ENCODE data around the gene PDIA5. TPM values are rescaled to one million over a fixed set of nuclear protein-coding genes. Genes with fewer than 3 reads are reported as not detected.

The PDIA5 gene
- total RNA-seq, 3 donors from 2014 or later, result 21.5 to 49.1 (median 22.0) TPM

DNA sequence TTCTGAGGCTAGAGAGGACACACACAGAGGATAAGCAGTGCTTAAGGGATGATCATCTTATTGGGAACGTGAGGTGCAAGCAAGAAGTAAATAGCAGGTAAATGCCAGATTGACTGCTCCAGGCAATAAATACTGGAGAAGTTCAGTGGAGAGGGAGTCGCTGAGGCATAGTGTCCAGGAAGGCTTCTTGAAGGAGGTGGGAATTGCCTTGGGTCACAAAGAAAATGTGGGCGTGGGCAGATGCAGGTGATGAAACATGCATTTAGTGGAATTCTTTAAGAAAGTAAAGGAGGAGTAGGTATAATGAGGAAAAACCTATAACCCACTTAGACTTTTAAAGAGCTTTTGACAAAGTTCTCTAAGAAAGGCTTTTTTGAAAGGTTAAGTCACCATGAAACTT, 31.8 kb upstream of the PDIA5 start:
- ATAC-seq (no peak), DNase-seq (no peak)
- H3K4me3 ChIP-seq, result no peak overlapping the region
- TF ChIP-seq, protein P1, sequence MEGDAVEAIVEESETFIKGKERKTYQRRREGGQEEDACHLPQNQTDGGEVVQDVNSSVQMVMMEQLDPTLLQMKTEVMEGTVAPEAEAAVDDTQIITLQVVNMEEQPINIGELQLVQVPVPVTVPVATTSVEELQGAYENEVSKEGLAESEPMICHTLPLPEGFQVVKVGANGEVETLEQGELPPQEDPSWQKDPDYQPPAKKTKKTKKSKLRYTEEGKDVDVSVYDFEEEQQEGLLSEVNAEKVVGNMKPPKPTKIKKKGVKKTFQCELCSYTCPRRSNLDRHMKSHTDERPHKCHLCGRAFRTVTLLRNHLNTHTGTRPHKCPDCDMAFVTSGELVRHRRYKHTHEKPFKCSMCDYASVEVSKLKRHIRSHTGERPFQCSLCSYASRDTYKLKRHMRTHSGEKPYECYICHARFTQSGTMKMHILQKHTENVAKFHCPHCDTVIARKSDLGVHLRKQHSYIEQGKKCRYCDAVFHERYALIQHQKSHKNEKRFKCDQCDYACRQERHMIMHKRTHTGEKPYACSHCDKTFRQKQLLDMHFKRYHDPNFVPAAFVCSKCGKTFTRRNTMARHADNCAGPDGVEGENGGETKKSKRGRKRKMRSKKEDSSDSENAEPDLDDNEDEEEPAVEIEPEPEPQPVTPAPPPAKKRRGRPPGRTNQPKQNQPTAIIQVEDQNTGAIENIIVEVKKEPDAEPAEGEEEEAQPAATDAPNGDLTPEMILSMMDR (IDR thresholded peaks at IDR 0.05), result no peak
- H3K9me3 ChIP-seq, result no peaks in the 10 kb centered on the region
- no peaks in the 10 kb centered on the region for H3K36me3 ChIP-seq (ENCODE audit: low read depth)
- intact Hi-C loops (cut with DNase I, micrococcal nuclease), result no loop called here
- H3K4me1 ChIP-seq (ENCODE audit: low read depth), result no peaks in the 10 kb centered on the region

DNA sequence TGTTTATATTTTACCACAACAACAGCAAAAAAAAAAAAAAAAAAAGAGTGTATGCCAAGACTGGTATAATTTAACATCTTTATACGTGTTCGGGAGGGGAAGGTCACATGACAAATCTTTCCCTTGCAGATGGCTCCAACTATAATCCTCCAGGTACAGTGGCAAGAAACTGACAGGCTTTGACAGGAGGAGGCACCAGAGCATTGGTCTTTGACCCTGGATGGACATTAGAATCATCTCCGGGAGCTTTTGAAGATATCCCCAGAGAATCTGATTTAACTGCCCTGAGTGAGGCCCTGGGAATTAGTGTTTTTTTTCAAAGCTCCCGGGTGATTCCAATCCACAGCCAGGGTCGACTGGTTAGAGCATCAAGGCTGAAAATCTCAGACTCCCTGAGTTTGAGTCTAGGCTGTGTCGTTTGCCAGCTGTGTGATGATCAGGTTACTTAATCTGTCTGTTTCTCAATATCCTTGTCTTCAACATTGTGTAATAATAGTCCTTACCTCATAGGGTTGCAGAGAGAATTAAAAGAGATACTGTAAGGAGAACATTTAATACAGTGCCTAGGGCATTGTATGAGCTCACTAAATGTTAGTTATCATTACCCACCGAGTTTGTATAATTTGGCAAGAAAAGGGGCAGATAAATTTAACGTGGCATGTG, 30.3 kb upstream of the PDIA5 start:
- intact Hi-C loops (cut with DNase I, micrococcal nuclease), result no loop called here
- ATAC-seq (no peak), DNase-seq (no peak)
- H3K4me3 ChIP-seq, result no peak overlapping the region
- no peaks in the 10 kb centered on the region for H3K9me3 ChIP-seq
- H3K36me3 ChIP-seq (ENCODE audit: low read depth), result no peaks in the 10 kb centered on the region
- no peaks in the 10 kb centered on the region for H3K4me1 ChIP-seq (ENCODE audit: low read depth)
- TF ChIP-seq, protein P1 (IDR thresholded peaks at IDR 0.05), result no peak

DNA sequence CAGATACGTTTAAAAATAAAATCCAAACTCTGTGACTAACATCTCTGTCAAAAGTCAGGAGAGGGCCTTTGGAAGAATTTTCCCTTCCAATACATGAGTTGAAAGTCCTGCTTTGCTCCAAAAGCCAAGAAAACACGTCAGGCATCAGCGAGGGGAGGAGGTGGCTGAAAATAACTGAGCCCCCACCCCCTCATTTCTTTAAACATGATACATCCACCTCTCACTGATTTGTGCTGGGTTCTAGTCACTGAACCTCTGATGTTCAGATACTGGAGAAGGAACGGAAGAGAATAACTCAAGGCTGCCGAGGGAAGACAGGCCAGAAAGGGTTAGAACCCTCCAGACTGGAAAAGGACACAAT, 29.8 kb upstream of the PDIA5 start:
- ATAC-seq, result no peak
- no peak overlapping the region for H3K4me3 ChIP-seq
- intact Hi-C loops (cut with DNase I, micrococcal nuclease), result no loop called here
- no peaks in the 10 kb centered on the region for H3K4me1 ChIP-seq (ENCODE audit: low read depth)
- H3K36me3 ChIP-seq (ENCODE audit: low read depth), result no peaks in the 10 kb centered on the region
- TF ChIP-seq, protein P1 (IDR thresholded peaks at IDR 0.05), result no peak
- no peaks in the 10 kb centered on the region for H3K9me3 ChIP-seq
- DNase-seq, result no peak

DNA sequence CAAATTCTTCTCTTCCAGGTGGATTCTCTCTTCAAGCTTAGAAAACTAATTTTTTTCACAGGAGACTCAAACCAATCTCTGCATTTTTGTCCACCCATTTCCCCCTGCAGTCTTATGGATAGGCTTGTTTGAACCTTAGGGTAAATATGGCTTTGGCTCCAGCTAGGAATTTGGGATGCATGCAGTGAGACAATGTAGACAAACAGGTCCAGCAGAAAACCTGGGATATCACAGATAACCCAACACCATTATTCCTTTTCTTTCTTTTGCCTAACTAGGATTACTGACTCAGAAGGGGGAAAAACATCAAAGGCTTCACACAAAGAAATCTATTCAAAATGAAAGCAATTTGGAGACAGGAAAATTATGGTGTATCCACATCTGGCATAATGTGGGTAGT, 28.1 kb upstream of the PDIA5 start:
- DNase-seq (no peak), ATAC-seq (no peak)
- intact Hi-C loops (cut with DNase I, micrococcal nuclease), result no loop called here
- no peaks in the 10 kb centered on the region for H3K36me3 ChIP-seq (ENCODE audit: low read depth)
- H3K4me3 ChIP-seq, result no peak overlapping the region
- TF ChIP-seq, protein P1 (IDR thresholded peaks at IDR 0.05), result no peak
- no peaks in the 10 kb centered on the region for H3K4me1 ChIP-seq (ENCODE audit: low read depth)
- H3K9me3 ChIP-seq, result no peaks in the 10 kb centered on the region

DNA sequence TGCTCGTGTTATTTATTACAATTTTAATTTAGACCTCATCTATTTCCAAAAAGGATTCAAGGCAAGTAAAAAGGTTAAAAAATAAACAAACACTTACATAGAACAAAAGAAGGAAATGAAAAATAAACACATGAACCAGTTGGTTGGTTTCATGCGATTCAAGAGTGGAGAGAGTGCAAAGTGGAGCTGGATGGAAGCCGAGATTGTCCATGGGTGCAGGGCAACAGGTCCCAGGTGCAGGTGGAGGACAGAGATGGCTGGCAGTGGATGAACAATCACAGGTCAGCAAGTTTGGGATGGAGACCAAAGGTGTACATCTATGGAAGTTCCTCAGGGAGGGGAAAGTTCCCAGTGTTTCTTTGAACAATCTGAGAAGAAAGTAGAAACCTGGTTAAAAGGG, 27.6 kb upstream of the PDIA5 start:
- H3K9me3 ChIP-seq, result no peaks in the 10 kb centered on the region
- TF ChIP-seq, protein P1 (IDR thresholded peaks at IDR 0.05), result no peak
- no peaks in the 10 kb centered on the region for H3K4me1 ChIP-seq (ENCODE audit: low read depth)
- DNase-seq, result no peak
- intact Hi-C loops (cut with DNase I, micrococcal nuclease), result no loop called here
- no peak overlapping the region for H3K4me3 ChIP-seq
- H3K36me3 ChIP-seq (ENCODE audit: low read depth), result no peaks in the 10 kb centered on the region
- ATAC-seq, result no peak

DNA sequence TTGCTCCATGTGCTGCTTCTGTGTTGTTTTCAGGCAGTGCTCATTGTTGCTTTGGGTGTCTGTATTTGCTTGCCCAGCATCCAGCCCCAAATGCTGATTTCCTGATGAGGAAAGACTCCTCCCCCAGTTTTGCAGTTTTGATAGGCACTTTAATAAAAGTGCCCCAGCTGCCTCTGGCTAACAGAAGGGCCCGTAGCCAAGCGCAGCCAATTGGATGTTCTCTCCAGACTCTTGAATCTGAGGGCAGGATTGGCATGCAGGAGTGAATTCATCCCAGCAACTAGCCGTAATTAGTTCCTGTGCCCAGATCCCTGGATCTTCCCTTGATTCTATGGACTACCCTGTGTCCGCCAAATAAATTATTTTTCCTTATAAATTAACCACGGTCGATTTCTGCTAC, 24.4 kb upstream of the PDIA5 start:
- DNase-seq, result no peak
- TF ChIP-seq, protein P1 (IDR thresholded peaks at IDR 0.05), result no peak
- no peak for ATAC-seq
- no peaks in the 10 kb centered on the region for H3K36me3 ChIP-seq (ENCODE audit: low read depth)
- intact Hi-C loops (cut with DNase I, micrococcal nuclease), result no loop called here
- H3K4me1 ChIP-seq (ENCODE audit: low read depth), result no peaks in the 10 kb centered on the region
- H3K4me3 ChIP-seq, result no peak overlapping the region
- H3K9me3 ChIP-seq, result no peaks in the 10 kb centered on the region

Data from mucosa of descending colon (tissue), 3 donors.